GM21717 (cell line): Measurements from ENCODE around the gene DPEP2.
"Not testable (repeated sequence)": the region's sequence is repeated elsewhere in the genome, so short reads cannot be mapped to it uniquely, and the experiment has no call there.

ENCODE experiments used
- ATAC-seq: cut with Tn5 transposase; IDR thresholded peaks from one replicate; pipeline ENCODE4 v1.9.1; 2021; ENCODE audit warnings: mild to moderate bottlenecking, moderate library complexity; ENCODE audit not compliant: unreplicated experiment

The DPEP2 gene

GRCh38 chr16:68009157-68009735 is 10.0 kb upstream of the DPEP2 start:
- ATAC-seq = no peak

- ATAC-seq = no peak
Measured at GRCh38 chr16:68005786-68006286, 6.6 kb upstream of the DPEP2 start.

GRCh38 chr16:68005211-68005610 is 5.9 kb upstream of the DPEP2 start:
- no peak for ATAC-seq

- ATAC-seq = no peak
Measured at GRCh38 chr16:68003031-68003430, 3.7 kb upstream of the DPEP2 start.

- ATAC-seq = no peak
Measured at GRCh38 chr16:68000450-68000849, 1.2 kb upstream of the DPEP2 start.

- no peak for ATAC-seq
Measured at GRCh38 chr16:67999985-68000384, 701 bp upstream of the DPEP2 start.

- not testable (repeated sequence) for ATAC-seq
Measured at GRCh38 chr16:67998231-67998778, 979 bp downstream of the DPEP2 start.

- ATAC-seq = no peak
Measured at GRCh38 chr16:67996666-67997065, 2.6 kb downstream of the DPEP2 start.

- no peak for ATAC-seq
Measured at GRCh38 chr16:67995423-67995822, 3.9 kb downstream of the DPEP2 start.

GRCh38 chr16:67994040-67994408 is 5.3 kb downstream of the DPEP2 start:
- not testable (repeated sequence) for ATAC-seq

- ATAC-seq = peak; percentile 73
Measured at GRCh38 chr16:67993207-67994039, 5.9 kb downstream of the DPEP2 start.

GRCh38 chr16:67992661-67993206 is 6.5 kb downstream of the DPEP2 start:
- ATAC-seq = peak; percentile 9

- ATAC-seq = no peak
Measured at GRCh38 chr16:67990018-67990386, 9.3 kb downstream of the DPEP2 start.

GRCh38 chr16:67989322-67990017 is 9.8 kb downstream of the DPEP2 start:
- ATAC-seq = no peak

- no peak for ATAC-seq
Measured at GRCh38 chr16:67988675-67989074, 10.6 kb downstream of the DPEP2 start.

- ATAC-seq = no peak
Measured at GRCh38 chr16:67987460-67988160, 11.7 kb downstream of the DPEP2 start.

GRCh38 chr16:67986949-67987348 is 12.3 kb downstream of the DPEP2 start:
- no peak for ATAC-seq

GRCh38 chr16:67982011-67982696 is 17.1 kb downstream of the DPEP2 start:
- ATAC-seq = no peak

- ATAC-seq = no peak
Measured at GRCh38 chr16:67979955-67980678, 19.2 kb downstream of the DPEP2 start, which contains the start of gene DPEP3. Gene DPEP3 (minus strand): TSS chr16:67980499. CDS start chr16:67980380, 119 bp downstream.
